Stimulated activated CD4-positive, alpha-beta T cell treated with anti-CD3 and anti-CD28 coated beads, TNF-alpha, amount 100 ng/mL, for 1 hour (primary cell): ENCODE data around the gene MACF1.
"Not testable (repeated sequence)": the region's sequence is repeated elsewhere in the genome, so short reads cannot be mapped to it uniquely, and the experiment has no call there.

Source experiments
- DNase-seq, 3 donors: peaks; one replicate each; pipeline ENCODE4 v3.0.0-alpha.2; 2020; ENCODE audit warnings: low read depth in 3 of 3, low spot score in 1 of 3

Gene MACF1

GRCh38 chr1:39508857-39509305 is 304.4 kb downstream of the MACF1 start:
- DNase-seq, result no peak

- no peak for DNase-seq
Measured at GRCh38 chr1:39509360-39510009, 305.0 kb downstream of the MACF1 start.

- not testable (repeated sequence) for DNase-seq
Measured at GRCh38 chr1:39510570-39511186, 306.2 kb downstream of the MACF1 start.

GRCh38 chr1:39511477-39511876 is 307.0 kb downstream of the MACF1 start:
- DNase-seq, result not testable (repeated sequence)

GRCh38 chr1:39512234-39512847 is 307.8 kb downstream of the MACF1 start:
- not testable (repeated sequence) for DNase-seq

- not testable (repeated sequence) for DNase-seq
Measured at GRCh38 chr1:39514710-39515124, 310.2 kb downstream of the MACF1 start.

- DNase-seq, result not testable (repeated sequence)
Measured at GRCh38 chr1:39515131-39516086, 310.9 kb downstream of the MACF1 start.

- DNase-seq, result not testable (repeated sequence)
Measured at GRCh38 chr1:39516841-39517240, 312.3 kb downstream of the MACF1 start.

- not testable (repeated sequence) for DNase-seq
Measured at GRCh38 chr1:39517936-39518335, 313.4 kb downstream of the MACF1 start.

GRCh38 chr1:39519376-39519775 is 314.9 kb downstream of the MACF1 start:
- DNase-seq, result not testable (repeated sequence)

GRCh38 chr1:39522221-39522620 is 317.7 kb downstream of the MACF1 start:
- DNase-seq, result not testable (repeated sequence)

- no peak for DNase-seq
Measured at GRCh38 chr1:39522661-39523567, 318.4 kb downstream of the MACF1 start.

GRCh38 chr1:39524171-39524570 is 319.7 kb downstream of the MACF1 start:
- no peak for DNase-seq

GRCh38 chr1:39524591-39525365 is 320.3 kb downstream of the MACF1 start:
- no peak for DNase-seq

- no peak for DNase-seq
Measured at GRCh38 chr1:39525366-39526165, 321.1 kb downstream of the MACF1 start.

- no peak for DNase-seq
Measured at GRCh38 chr1:39526466-39527189, 322.1 kb downstream of the MACF1 start.

- DNase-seq, result not testable (repeated sequence)
Measured at GRCh38 chr1:39527190-39527579, 322.7 kb downstream of the MACF1 start.

- DNase-seq, result no peak
Measured at GRCh38 chr1:39528082-39528481, 323.6 kb downstream of the MACF1 start.
